ENCODE data around the gene IL12RB1.

IL12RB1 gene

GRCh38 chr19:18009412-18010066 lies 77.2 kb downstream of the IL12RB1 start:
- DNase-seq (ENCODE audit: low read depth in 3 of 3): no peak

Measured in stimulated activated CD4-positive, alpha-beta T cell treated with anti-CD3 and anti-CD28 coated beads, TNF-alpha, amount 100 ng/mL, for 4 hours (primary cell).